GM12875 (cell line): ENCODE data around the gene RANBP3L.

ENCODE experiments used
- H3K4me3 ChIP-seq: one replicate; pipeline ENCODE4 v1.5.1; 2011; ENCODE audit warnings: low read depth, low read length, control low read depth
- CTCF ChIP-seq: IDR thresholded peaks from 2 replicates; pipeline ENCODE4 v1.5.1; 2011; ENCODE audit warnings: low read depth, mild to moderate bottlenecking, control low read depth, inconsistent platforms, low read length, moderate library complexity, borderline replicate concordance; ENCODE audit not compliant: insufficient read depth

The RANBP3L gene

GRCh38 chr5:36215910-36216309 is 85.8 kb downstream of the RANBP3L start:
- TF ChIP-seq CTCF: no peak

GRCh38 chr5:36214436-36214835 is 87.3 kb downstream of the RANBP3L start:
- H3K4me3 ChIP-seq: no peak overlapping the region
- no peak for TF ChIP-seq CTCF

More at GRCh38 chr5:36215910-36216309, 85.8 kb downstream of the RANBP3L start:
- no peak overlapping the region for H3K4me3 ChIP-seq

GRCh38 chr5:36209664-36210063 is 92.0 kb downstream of the RANBP3L start:
- H3K4me3 ChIP-seq: no peak overlapping the region
- no peak for TF ChIP-seq CTCF

- TF ChIP-seq CTCF: no peak
- H3K4me3 ChIP-seq: no peak overlapping the region
Observed at GRCh38 chr5:36208786-36209185, 92.9 kb downstream of the RANBP3L start.

- no peak for TF ChIP-seq CTCF
- H3K4me3 ChIP-seq: no peak overlapping the region
Observed at GRCh38 chr5:36206913-36207312, 94.8 kb downstream of the RANBP3L start.

- no peak overlapping the region for H3K4me3 ChIP-seq
- TF ChIP-seq CTCF: no peak
Observed at GRCh38 chr5:36205329-36205728, 96.4 kb downstream of the RANBP3L start.

GRCh38 chr5:36202521-36202961 is 99.2 kb downstream of the RANBP3L start:
- no peak for TF ChIP-seq CTCF
- H3K4me3 ChIP-seq: no peak overlapping the region
